ENCODE measurements around the gene SHPK.
A peak's percentile ranks its signal among the peaks of the same experiment; 100 is the strongest.

SHPK gene

GRCh38 chr17:3636154-3636907, at the start of gene SHPK, which contains the start of gene CTNS:
Gene SHPK (minus strand): TSS chr17:3636250. CDS start chr17:3636219, 31 bp downstream.
Gene CTNS (plus strand): TSS chr17:3636760. CDS start chr17:3640207, 3,447 bp downstream.
- DNase-seq = peak; percentile 68

- DNase-seq = no peak
Observed at GRCh38 chr17:3685174-3685573, 49.1 kb upstream of the SHPK start.

GRCh38 chr17:3683054-3683511, 47.0 kb upstream of the SHPK start:
- no peak for DNase-seq

- DNase-seq = no peak
Observed at GRCh38 chr17:3682033-3682432, 46.0 kb upstream of the SHPK start.

- no peak for DNase-seq
Observed at GRCh38 chr17:3681565-3681964, 45.5 kb upstream of the SHPK start.

GRCh38 chr17:3681057-3681456, 45.0 kb upstream of the SHPK start:
- DNase-seq = no peak

- DNase-seq = no peak
Observed at GRCh38 chr17:3679531-3680126, 43.6 kb upstream of the SHPK start.

GRCh38 chr17:3678821-3679530, 42.9 kb upstream of the SHPK start:
- no peak for DNase-seq

- DNase-seq = no peak
Observed at GRCh38 chr17:3678095-3678820, 42.2 kb upstream of the SHPK start.

GRCh38 chr17:3675886-3676285, 39.8 kb upstream of the SHPK start:
- no peak for DNase-seq

GRCh38 chr17:3672571-3672970, 36.5 kb upstream of the SHPK start:
- no peak for DNase-seq

- no peak for DNase-seq
Observed at GRCh38 chr17:3669548-3669947, 33.5 kb upstream of the SHPK start.

GRCh38 chr17:3669085-3669347, 33.0 kb upstream of the SHPK start:
- no peak for DNase-seq

GRCh38 chr17:3668279-3669084, 32.4 kb upstream of the SHPK start, which contains the start of the genes EMC6 and TAX1BP3:
Gene EMC6 (plus strand): TSS chr17:3668812. CDS start chr17:3669147, 335 bp downstream.
Gene TAX1BP3 (minus strand): TSS chr17:3668578. CDS start chr17:3668526, 52 bp downstream.
- DNase-seq = peak; percentile 45

GRCh38 chr17:3667366-3668278, 31.6 kb upstream of the SHPK start:
- DNase-seq = no peak

- DNase-seq = no peak
Observed at GRCh38 chr17:3666516-3666915, 30.5 kb upstream of the SHPK start.

- no peak for DNase-seq
Observed at GRCh38 chr17:3665834-3666233, 29.8 kb upstream of the SHPK start.

- no peak for DNase-seq
Observed at GRCh38 chr17:3663102-3664011, 27.3 kb upstream of the SHPK start.

- DNase-seq = no peak
Observed at GRCh38 chr17:3660311-3660891, 24.4 kb upstream of the SHPK start.
